Fibroblast of skin of right biceps (primary cell): ENCODE measurements around the gene BRSK2.
"Not testable (repeated sequence)": the region's sequence is repeated elsewhere in the genome, so short reads cannot be mapped to it uniquely, and the experiment has no call there.

Experiments used
- DNase-seq: peaks from one replicate; pipeline ENCODE4 v3.0.0-alpha.2; 2013

BRSK2 gene

GRCh38 chr11:1354125-1354938 lies 35.4 kb upstream of the BRSK2 start:
- DNase-seq = no peak

- no peak for DNase-seq
Measured at GRCh38 chr11:1356007-1356435, 33.7 kb upstream of the BRSK2 start.

GRCh38 chr11:1356478-1356960 lies 33.2 kb upstream of the BRSK2 start:
- no peak for DNase-seq

GRCh38 chr11:1358286-1358685 lies 31.4 kb upstream of the BRSK2 start:
- no peak for DNase-seq

GRCh38 chr11:1358931-1359330 lies 30.8 kb upstream of the BRSK2 start:
- DNase-seq = not testable (repeated sequence)

GRCh38 chr11:1359556-1359955 lies 30.2 kb upstream of the BRSK2 start:
- no peak for DNase-seq

- DNase-seq = no peak
Measured at GRCh38 chr11:1360181-1360834, 29.4 kb upstream of the BRSK2 start.

- DNase-seq = no peak
Measured at GRCh38 chr11:1360835-1361357, 28.8 kb upstream of the BRSK2 start.

- DNase-seq = no peak
Measured at GRCh38 chr11:1361882-1362281, 27.9 kb upstream of the BRSK2 start.

GRCh38 chr11:1367721-1368120 lies 22.0 kb upstream of the BRSK2 start:
- no peak for DNase-seq

GRCh38 chr11:1368216-1368615 lies 21.5 kb upstream of the BRSK2 start:
- no peak for DNase-seq

GRCh38 chr11:1368966-1369365 lies 20.8 kb upstream of the BRSK2 start:
- no peak for DNase-seq

- DNase-seq = no peak
Measured at GRCh38 chr11:1369371-1370005, 20.2 kb upstream of the BRSK2 start.

GRCh38 chr11:1370186-1371025 lies 19.3 kb upstream of the BRSK2 start:
- no peak for DNase-seq

- no peak for DNase-seq
Measured at GRCh38 chr11:1371026-1371325, 18.8 kb upstream of the BRSK2 start.

GRCh38 chr11:1371377-1371776 lies 18.4 kb upstream of the BRSK2 start:
- DNase-seq = no peak

GRCh38 chr11:1371836-1372465 lies 17.8 kb upstream of the BRSK2 start:
- DNase-seq = no peak

- no peak for DNase-seq
Measured at GRCh38 chr11:1372660-1373059, 17.1 kb upstream of the BRSK2 start.

- DNase-seq = peak; percentile 17
Measured at GRCh38 chr11:1373536-1374214, 16.1 kb upstream of the BRSK2 start.

- no peak for DNase-seq
Measured at GRCh38 chr11:1375161-1375954, 14.4 kb upstream of the BRSK2 start.

GRCh38 chr11:1375955-1376258 lies 13.8 kb upstream of the BRSK2 start:
- DNase-seq = no peak
